LNCAP (cell line): ENCODE measurements around the gene ASH1L.

Experiments
- CTCF ChIP-seq: fragments of 450-650 bp; IDR thresholded peaks from 2 replicates; pipeline ENCODE4 v1.5.1; 2017; ENCODE audit warnings: mild to moderate bottlenecking

Gene ASH1L

GRCh38 chr1:155574077-155574476, 11.5 kb upstream of the ASH1L start:
- TF ChIP-seq CTCF: no peak

GRCh38 chr1:155570593-155570990, 8.0 kb upstream of the ASH1L start:
- TF ChIP-seq CTCF: no peak

GRCh38 chr1:155569988-155570592, 7.5 kb upstream of the ASH1L start:
- no peak for TF ChIP-seq CTCF

- TF ChIP-seq CTCF: no peak
These were observed 6.7 kb downstream of the ASH1L start for GRCh38 chr1:155555915-155556314.

GRCh38 chr1:155553349-155553748, 9.3 kb downstream of the ASH1L start:
- no peak for TF ChIP-seq CTCF

- TF ChIP-seq CTCF: no peak
These were observed 13.9 kb downstream of the ASH1L start for GRCh38 chr1:155548706-155549105.

GRCh38 chr1:155540000-155540874, 22.4 kb downstream of the ASH1L start:
- no peak for TF ChIP-seq CTCF
